OCI-LY1 (cell line): ENCODE data around the gene CYP4F11.
"Not testable (repeated sequence)": the region's sequence is repeated elsewhere in the genome, so short reads cannot be mapped to it uniquely, and the experiment has no call there.

ENCODE experiments used
- CTCF ChIP-seq: fragments of 200-600 bp; sonication (generic), shearing (Covaris generic); IDR thresholded peaks from 2 replicates; pipeline ENCODE4 v1.5.1; 2017; ENCODE audit warnings: mild to moderate bottlenecking, antibody characterized with exemption, low read length, moderate library complexity, mixed read lengths
- EZH2 ChIP-seq: fragments of 200-600 bp; sonication (generic), shearing (Covaris generic); IDR thresholded peaks from 2 replicates; pipeline ENCODE4 v1.8.0; 2017; ENCODE audit warnings: borderline replicate concordance, mixed run types, mild to moderate bottlenecking, antibody characterized with exemption, low read length, moderate library complexity, mixed read lengths

DNA sequence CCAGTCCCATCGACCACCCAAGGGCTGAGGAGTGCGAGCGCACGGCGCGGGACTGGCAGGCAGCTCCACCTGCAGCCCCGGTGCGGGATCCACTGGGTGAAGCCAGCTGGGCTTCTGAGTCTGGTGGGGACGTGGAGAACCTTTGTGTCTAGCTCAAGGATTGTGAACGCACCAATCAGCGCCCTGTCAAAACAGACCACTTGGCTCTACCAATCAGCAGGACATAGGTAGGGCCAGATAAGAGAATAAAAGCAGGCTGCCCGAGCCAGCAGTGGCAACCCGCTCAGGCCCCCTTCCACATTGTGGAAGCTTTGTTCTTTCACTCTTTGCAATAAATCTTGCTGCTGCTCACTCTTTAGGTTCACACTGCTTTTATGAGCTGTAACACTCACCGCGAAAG lies 34.3 kb downstream of the CYP4F11 start:
- not testable (repeated sequence) for TF ChIP-seq CTCF, EZH2
